ENCODE measurements around the gene SLC30A9. TPM values are rescaled to one million over a fixed set of nuclear protein-coding genes. Genes with fewer than 3 reads are reported as not detected.

The SLC30A9 gene
- total and polyA plus RNA-seq, 2 experiments from 2014 or later: 67.3 to 74.6 TPM

DNA sequence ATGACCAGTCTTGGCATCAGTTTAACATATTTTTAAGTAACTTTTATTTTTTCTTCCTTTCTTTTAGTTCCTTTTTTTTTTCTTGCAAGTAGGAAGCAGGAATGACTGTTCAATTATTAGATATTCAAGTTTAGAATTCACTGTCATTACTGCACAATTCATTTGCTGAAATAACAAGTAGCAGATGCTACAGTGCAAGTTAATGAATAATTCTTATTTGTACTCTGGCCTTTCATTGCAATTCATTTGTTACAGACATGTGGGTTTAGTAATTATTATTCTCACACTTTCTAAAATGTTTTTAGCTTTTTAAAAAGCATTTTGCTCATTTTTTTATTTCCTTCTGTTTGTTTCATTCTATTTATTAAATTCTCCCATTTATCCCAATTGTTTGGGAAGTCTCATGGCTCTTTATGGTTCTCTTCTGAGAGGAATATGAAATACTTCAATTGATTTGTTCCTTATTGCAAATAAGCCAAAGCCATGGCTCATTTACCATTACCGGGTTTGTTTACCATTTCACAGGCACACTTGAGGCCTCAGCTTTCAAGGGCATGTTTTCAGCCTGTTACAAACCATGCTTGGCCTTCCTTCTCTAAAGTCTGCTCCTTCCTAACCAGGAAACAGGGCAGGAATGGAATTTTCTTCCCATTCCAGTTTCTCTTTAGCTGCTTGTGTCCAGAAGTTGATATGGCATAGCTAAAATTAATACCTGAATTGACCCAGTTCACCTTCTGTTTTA, 13.4 kb upstream of the SLC30A9 start (continued):
- TF ChIP-seq, protein P1, sequence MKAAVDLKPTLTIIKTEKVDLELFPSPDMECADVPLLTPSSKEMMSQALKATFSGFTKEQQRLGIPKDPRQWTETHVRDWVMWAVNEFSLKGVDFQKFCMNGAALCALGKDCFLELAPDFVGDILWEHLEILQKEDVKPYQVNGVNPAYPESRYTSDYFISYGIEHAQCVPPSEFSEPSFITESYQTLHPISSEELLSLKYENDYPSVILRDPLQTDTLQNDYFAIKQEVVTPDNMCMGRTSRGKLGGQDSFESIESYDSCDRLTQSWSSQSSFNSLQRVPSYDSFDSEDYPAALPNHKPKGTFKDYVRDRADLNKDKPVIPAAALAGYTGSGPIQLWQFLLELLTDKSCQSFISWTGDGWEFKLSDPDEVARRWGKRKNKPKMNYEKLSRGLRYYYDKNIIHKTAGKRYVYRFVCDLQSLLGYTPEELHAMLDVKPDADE (IDR thresholded peaks at IDR 0.05): no peak
- TF ChIP-seq ZNF331 (CRISPR knock-in tag; IDR thresholded peaks at IDR 0.05; ENCODE audit: low read depth) (no peak), STAT1 (IDR thresholded peaks at IDR 0.05; ENCODE audit: unreplicated experiment) (no peak), CREB1 (CRISPR knock-in tag; IDR thresholded peaks at IDR 0.05; ENCODE audit: low read depth) (no peak), NANOG (IDR thresholded peaks at IDR 0.05; ENCODE audit: borderline replicate concordance) (no peak), ZNF114 (CRISPR knock-in tag; IDR thresholded peaks at IDR 0.05) (no peak)
- TF ChIP-seq, protein P2, sequence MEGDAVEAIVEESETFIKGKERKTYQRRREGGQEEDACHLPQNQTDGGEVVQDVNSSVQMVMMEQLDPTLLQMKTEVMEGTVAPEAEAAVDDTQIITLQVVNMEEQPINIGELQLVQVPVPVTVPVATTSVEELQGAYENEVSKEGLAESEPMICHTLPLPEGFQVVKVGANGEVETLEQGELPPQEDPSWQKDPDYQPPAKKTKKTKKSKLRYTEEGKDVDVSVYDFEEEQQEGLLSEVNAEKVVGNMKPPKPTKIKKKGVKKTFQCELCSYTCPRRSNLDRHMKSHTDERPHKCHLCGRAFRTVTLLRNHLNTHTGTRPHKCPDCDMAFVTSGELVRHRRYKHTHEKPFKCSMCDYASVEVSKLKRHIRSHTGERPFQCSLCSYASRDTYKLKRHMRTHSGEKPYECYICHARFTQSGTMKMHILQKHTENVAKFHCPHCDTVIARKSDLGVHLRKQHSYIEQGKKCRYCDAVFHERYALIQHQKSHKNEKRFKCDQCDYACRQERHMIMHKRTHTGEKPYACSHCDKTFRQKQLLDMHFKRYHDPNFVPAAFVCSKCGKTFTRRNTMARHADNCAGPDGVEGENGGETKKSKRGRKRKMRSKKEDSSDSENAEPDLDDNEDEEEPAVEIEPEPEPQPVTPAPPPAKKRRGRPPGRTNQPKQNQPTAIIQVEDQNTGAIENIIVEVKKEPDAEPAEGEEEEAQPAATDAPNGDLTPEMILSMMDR (conservative IDR thresholded peaks at IDR 0.05; ENCODE audit: low read depth in 2 of 2): no peak

DNA sequence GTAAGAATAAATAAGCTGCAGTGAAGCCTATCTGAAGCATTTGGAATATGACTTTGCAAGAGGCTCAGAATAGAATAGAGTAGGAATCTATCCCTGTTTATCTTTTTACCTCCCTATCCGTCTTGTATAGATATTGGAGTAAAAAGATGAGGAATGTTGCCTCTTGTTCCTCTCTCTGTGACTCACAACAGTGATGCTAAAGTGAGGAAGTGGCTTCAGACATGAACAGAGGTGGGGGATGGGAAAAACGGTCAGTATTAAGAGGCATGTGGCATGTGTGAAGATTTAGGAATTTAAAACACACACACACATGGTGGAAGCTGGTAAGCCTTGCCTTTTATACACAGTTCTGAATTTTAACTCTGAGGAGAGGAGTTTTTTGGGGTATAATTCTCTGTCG, 12.6 kb upstream of the SLC30A9 start:
- Histone ChIP-seq H3K36me3 (ENCODE audit: insufficient read depth) (no peaks in the 10 kb centered on the region), H3K27ac (ENCODE audit: low read depth) (no peak overlapping the region), H4K20me1 (replicated peaks; ENCODE audit: insufficient read depth) (no peaks in the 10 kb centered on the region), H3K27me3 (ENCODE audit: insufficient read depth) (no peaks in the 10 kb centered on the region), H3K79me2 (replicated peaks; ENCODE audit: insufficient read depth) (no peaks in the 10 kb centered on the region), H3F3A (replicated peaks; ENCODE audit: low read depth) (no peaks in the 10 kb centered on the region), H3K4me2 (no peak overlapping the region), H3K9me2 (ENCODE audit: insufficient read depth) (no peaks in the 10 kb centered on the region), H2AFZ (no peak overlapping the region), H3K4me3 (no peak overlapping the region), H3K4me1 (ENCODE audit: insufficient read depth) (peaks cover 12% of the 10 kb centered on the region; the same call in 1 of the 2 replicates)
- Mint-ChIP-seq H3K4me3 (no peak overlapping the region), H3K27ac (no peak overlapping the region), H3K27me3 (ENCODE audit: insufficient read depth, low read depth, poor library complexity) (peaks cover 4% of the 10 kb centered on the region), H3K9me3 (no peaks in the 10 kb centered on the region), H3K4me1 (peaks cover 23% of the 10 kb centered on the region), H3K36me3 (ENCODE audit: low read depth) (no peaks in the 10 kb centered on the region; the same call in 2 of the 3 replicates)
- no peak for DNase-seq (ENCODE audit: low spot score)
- ATAC-seq: no peak
- TF ChIP-seq POLR2AphosphoS5 (IDR thresholded peaks at IDR 0.05; ENCODE audit: low read depth): no peak
- no peak for TF ChIP-seq NANOG (IDR thresholded peaks at IDR 0.05; ENCODE audit: borderline replicate concordance)
- TF ChIP-seq, protein P2 (conservative IDR thresholded peaks at IDR 0.05; ENCODE audit: low read depth in 2 of 2): no peak
- TF ChIP-seq ZNF331 (CRISPR knock-in tag; IDR thresholded peaks at IDR 0.05; ENCODE audit: low read depth): no peak
- TF ChIP-seq EZH2phosphoT487 (IDR thresholded peaks at IDR 0.05; ENCODE audit: unreplicated experiment): no peak
- no peak for TF ChIP-seq EZH2 (IDR thresholded peaks at IDR 0.05; ENCODE audit: low read depth, unreplicated experiment)
- TF ChIP-seq ZNF114 (CRISPR knock-in tag; IDR thresholded peaks at IDR 0.05): no peak
- TF ChIP-seq CREB1 (CRISPR knock-in tag; IDR thresholded peaks at IDR 0.05; ENCODE audit: low read depth): no peak
- TF ChIP-seq, protein P3, sequence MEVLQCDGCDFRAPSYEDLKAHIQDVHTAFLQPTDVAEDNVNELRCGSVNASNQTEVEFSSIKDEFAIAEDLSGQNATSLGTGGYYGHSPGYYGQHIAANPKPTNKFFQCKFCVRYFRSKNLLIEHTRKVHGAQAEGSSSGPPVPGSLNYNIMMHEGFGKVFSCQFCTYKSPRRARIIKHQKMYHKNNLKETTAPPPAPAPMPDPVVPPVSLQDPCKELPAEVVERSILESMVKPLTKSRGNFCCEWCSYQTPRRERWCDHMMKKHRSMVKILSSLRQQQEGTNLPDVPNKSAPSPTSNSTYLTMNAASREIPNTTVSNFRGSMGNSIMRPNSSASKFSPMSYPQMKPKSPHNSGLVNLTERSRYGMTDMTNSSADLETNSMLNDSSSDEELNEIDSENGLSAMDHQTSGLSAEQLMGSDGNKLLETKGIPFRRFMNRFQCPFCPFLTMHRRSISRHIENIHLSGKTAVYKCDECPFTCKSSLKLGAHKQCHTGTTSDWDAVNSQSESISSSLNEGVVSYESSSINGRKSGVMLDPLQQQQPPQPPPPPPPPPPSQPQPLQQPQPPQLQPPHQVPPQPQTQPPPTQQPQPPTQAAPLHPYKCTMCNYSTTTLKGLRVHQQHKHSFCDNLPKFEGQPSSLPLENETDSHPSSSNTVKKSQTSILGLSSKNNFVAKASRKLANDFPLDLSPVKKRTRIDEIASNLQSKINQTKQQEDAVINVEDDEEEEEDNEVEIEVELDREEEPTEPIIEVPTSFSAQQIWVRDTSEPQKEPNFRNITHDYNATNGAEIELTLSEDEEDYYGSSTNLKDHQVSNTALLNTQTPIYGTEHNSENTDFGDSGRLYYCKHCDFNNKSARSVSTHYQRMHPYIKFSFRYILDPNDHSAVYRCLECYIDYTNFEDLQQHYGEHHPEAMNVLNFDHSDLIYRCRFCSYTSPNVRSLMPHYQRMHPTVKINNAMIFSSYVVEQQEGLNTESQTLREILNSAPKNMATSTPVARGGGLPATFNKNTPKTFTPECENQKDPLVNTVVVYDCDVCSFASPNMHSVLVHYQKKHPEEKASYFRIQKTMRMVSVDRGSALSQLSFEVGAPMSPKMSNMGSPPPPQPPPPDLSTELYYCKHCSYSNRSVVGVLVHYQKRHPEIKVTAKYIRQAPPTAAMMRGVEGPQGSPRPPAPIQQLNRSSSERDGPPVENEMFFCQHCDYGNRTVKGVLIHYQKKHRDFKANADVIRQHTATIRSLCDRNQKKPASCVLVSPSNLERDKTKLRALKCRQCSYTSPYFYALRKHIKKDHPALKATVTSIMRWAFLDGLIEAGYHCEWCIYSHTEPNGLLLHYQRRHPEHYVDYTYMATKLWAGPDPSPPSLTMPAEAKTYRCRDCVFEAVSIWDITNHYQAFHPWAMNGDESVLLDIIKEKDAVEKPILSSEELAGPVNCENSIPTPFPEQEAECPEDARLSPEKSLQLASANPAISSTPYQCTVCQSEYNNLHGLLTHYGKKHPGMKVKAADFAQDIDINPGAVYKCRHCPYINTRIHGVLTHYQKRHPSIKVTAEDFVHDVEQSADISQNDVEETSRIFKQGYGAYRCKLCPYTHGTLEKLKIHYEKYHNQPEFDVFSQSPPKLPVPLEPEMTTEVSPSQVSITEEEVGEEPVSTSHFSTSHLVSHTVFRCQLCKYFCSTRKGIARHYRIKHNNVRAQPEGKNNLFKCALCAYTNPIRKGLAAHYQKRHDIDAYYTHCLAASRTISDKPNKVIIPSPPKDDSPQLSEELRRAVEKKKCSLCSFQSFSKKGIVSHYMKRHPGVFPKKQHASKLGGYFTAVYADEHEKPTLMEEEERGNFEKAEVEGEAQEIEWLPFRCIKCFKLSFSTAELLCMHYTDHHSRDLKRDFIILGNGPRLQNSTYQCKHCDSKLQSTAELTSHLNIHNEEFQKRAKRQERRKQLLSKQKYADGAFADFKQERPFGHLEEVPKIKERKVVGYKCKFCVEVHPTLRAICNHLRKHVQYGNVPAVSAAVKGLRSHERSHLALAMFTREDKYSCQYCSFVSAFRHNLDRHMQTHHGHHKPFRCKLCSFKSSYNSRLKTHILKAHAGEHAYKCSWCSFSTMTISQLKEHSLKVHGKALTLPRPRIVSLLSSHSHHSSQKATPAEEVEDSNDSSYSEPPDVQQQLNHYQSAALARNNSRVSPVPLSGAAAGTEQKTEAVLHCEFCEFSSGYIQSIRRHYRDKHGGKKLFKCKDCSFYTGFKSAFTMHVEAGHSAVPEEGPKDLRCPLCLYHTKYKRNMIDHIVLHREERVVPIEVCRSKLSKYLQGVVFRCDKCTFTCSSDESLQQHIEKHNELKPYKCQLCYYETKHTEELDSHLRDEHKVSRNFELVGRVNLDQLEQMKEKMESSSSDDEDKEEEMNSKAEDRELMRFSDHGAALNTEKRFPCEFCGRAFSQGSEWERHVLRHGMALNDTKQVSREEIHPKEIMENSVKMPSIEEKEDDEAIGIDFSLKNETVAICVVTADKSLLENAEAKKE (CRISPR knock-in tag; IDR thresholded peaks at IDR 0.05): no peak
- TF ChIP-seq STAT1 (IDR thresholded peaks at IDR 0.05; ENCODE audit: unreplicated experiment): no peak

Measured in GM23338 (cell line).